HUES64 (cell line): Measurements from ENCODE around the gene GPATCH1.
A peak's percentile ranks its signal among the peaks of the same experiment; 100 is the strongest.

Experiments
- H3K27ac ChIP-seq: 2 replicates; pipeline ENCODE4 v1.7.0; 2013; ENCODE audit warnings: low read depth, low read length, inconsistent platforms
- H3K27me3 ChIP-seq: 2 replicates; pipeline ENCODE4 v1.6.1; 2013; ENCODE audit warnings: mild to moderate bottlenecking, low read length; ENCODE audit not compliant: insufficient read depth
- H3K36me3 ChIP-seq: 2 replicates; pipeline ENCODE4 v1.6.1; 2013; ENCODE audit warnings: mild to moderate bottlenecking, low read length; ENCODE audit not compliant: insufficient read depth
- H3K4me1 ChIP-seq: 2 replicates; pipeline ENCODE4 v1.6.1; 2013; ENCODE audit warnings: mild to moderate bottlenecking, low read length, moderate library complexity; ENCODE audit not compliant: insufficient read depth
- H3K4me3 ChIP-seq: 2 replicates; pipeline ENCODE4 v1.5.1; 2013; ENCODE audit warnings: mild to moderate bottlenecking, low read length, moderate library complexity
- H3K9ac ChIP-seq: 2 replicates; pipeline ENCODE4 v1.6.1; 2013; ENCODE audit warnings: mild to moderate bottlenecking, low read depth, low read length
- H3K9me3 ChIP-seq: 2 replicates; pipeline ENCODE4 v1.6.1; 2013; ENCODE audit warnings: low read depth, low read length; ENCODE audit not compliant: insufficient read depth
- WGBS: fragments of 150-250, 120-280 bp; methylation state at CpG from one replicate; pipeline ENCODE4 v1.1.7; 2013; ENCODE audit warnings: missing lambda C conversion rate; 5-methylcytosine and 5-hydroxymethylcytosine counted together

The GPATCH1 gene

DNA sequence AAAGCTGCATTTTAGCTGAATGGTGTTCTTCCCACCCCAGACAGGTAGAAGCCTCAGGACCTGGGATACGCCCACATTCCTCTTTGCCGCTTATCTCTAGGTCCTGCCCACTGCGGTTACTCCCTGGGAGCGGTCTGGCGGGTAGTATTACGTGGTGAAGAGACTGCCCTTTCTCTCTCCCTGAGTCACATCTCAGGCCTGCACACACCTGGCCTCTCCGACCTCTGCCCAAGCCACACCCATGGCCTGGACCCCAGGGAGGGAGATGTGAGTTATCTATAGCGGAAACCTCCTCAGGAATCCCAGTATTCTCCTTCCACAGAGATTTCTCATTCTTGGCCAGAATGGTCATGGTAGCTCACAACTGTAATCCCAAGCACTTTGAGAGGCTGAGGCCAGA, 33.6 kb upstream of the GPATCH1 start:
- Histone ChIP-seq H3K27ac (no peak overlapping the region), H3K4me3 (no peak overlapping the region), H3K9me3 (no peaks in the 10 kb centered on the region), H3K36me3 (peaks cover 17% of the 10 kb centered on the region), H3K9ac (no peak overlapping the region), H3K4me1 (no peaks in the 10 kb centered on the region), H3K27me3 (no peaks in the 10 kb centered on the region)
- 82% methylated on average over 8 of the region's 8 CpGs for WGBS

GRCh38 chr19:33048806-33049676, 31.9 kb upstream of the GPATCH1 start:
- 91% methylated on average over 15 of the region's 15 CpGs for whole genome bisulfite sequencing
- H3K27ac ChIP-seq: peak overlapping the region; percentile 41; the same call in 1 of the 2 replicates
- H3K36me3 ChIP-seq: peaks cover 12% of the 10 kb centered on the region; the same call in 1 of the 2 replicates
- H3K27me3 ChIP-seq: no peaks in the 10 kb centered on the region
- H3K4me1 ChIP-seq: no peaks in the 10 kb centered on the region
- no peaks in the 10 kb centered on the region for H3K9me3 ChIP-seq
- no peak overlapping the region for H3K4me3 ChIP-seq
- H3K9ac ChIP-seq: no peak overlapping the region

DNA sequence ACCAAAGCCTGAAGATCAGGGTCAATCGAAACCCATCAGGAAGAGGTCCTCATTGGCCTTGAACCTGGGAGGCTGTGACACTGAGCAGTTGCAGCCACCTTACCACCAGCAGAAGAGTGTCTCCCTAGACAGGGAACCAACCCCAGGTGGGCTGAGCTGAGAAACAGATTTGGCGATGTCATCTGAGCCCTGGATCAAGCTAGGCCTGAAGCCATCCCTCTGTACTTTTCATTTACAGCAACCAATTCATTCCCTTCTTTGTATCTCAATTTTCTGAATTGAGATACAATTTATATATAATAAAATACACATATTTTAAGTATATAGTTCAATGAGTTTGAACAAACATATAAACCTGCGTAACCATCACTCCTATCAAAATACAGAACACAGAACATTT, 30.9 kb upstream of the GPATCH1 start:
- Histone ChIP-seq H3K27me3 (no peaks in the 10 kb centered on the region), H3K27ac (no peak overlapping the region), H3K4me3 (no peak overlapping the region), H3K4me1 (no peaks in the 10 kb centered on the region), H3K9me3 (no peaks in the 10 kb centered on the region), H3K9ac (no peak overlapping the region), H3K36me3 (peaks cover 18% of the 10 kb centered on the region)
- 100% methylated on average over 3 of the region's 3 CpGs for WGBS

DNA sequence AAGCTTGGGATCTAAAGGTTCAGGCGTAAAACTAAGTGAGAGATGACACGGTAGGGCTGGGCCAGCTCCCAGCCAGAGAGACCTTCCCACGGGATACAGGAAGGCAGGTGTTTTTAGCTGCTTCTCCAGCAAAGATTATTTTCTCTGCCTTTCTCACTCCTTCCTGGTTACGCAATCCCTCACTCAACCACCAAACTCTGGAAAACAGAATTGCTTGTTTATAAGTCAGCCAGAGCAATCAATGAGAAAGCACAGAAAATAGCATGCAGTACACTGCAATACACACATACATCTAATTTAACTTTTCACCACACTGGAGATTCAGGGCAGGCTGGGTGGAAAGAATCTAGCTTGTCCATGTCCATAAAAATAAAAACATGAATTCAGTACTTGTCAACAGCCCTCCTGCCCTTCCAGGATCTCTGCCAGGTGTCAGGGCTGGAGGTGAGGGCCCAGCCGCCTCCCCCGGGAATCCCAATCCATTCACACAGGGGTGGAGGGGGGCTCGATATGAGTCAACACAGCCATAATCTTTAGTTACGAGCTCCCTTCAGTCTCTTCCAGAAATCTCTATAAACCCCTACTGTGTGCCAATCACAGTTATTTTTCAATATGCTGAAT, 28.5 kb upstream of the GPATCH1 start:
- H3K36me3 ChIP-seq: peaks cover 18% of the 10 kb centered on the region
- no peaks in the 10 kb centered on the region for H3K9me3 ChIP-seq
- 86% methylated on average over 8 of the region's 8 CpGs for WGBS
- H3K4me3 ChIP-seq: no peak overlapping the region
- H3K27me3 ChIP-seq: no peaks in the 10 kb centered on the region
- peak overlapping the region; percentile 29; the same call in 1 of the 2 replicates for H3K9ac ChIP-seq
- peaks cover 5% of the 10 kb centered on the region; the same call in 1 of the 2 replicates for H3K4me1 ChIP-seq
- H3K27ac ChIP-seq: no peak overlapping the region

DNA sequence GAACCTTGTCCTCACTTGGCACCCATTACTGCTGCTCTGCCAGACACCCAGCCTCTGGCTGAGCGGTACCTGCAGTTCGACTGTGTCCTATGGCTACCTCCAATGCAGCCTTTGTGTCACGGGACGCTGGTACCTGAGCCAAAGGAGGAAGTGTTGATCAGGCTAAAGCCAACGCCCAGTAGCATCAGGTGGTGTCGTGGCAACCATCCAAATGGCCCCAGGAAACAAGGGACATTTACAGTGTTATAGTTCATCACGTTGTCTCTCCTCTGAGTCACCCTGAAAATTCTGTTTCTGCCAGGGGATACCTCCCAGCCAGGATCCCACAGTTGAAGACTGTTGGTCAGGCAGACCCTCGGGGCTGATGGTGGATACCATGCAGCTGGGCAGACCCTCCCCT, 26.4 kb upstream of the GPATCH1 start:
- Histone ChIP-seq H3K9ac (no peak overlapping the region), H3K27me3 (no peaks in the 10 kb centered on the region), H3K27ac (no peak overlapping the region), H3K9me3 (no peaks in the 10 kb centered on the region), H3K4me3 (no peak overlapping the region), H3K4me1 (peaks cover 5% of the 10 kb centered on the region; the same call in 1 of the 2 replicates), H3K36me3 (peaks cover 18% of the 10 kb centered on the region)
- 94% methylated on average over 8 of the region's 8 CpGs for WGBS

DNA sequence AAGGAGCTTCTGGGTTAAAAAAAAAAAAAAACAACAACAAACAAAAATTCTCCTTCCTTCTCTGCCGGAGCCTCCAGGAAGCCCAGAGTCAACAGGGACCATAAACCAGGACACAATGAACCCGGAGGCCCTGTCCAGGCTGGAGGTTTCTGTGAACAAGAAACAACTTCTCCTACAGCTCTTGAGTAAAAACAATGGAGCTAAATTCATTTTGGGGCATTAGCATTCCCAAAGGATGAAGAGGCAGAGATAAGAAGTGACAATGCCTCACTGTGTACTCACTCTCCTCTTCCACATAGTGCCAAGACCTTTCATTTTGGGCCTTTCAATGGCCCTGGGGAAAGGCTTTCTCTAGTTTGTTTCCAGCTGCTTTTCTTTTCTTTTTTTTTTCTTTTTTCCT, 25.3 kb upstream of the GPATCH1 start:
- 61% methylated on average over 2 of the region's 2 CpGs for WGBS

GRCh38 chr19:33060586-33060985, 20.4 kb upstream of the GPATCH1 start:
- no peak overlapping the region for H3K9ac ChIP-seq
- H3K36me3 ChIP-seq: no peaks in the 10 kb centered on the region
- peaks cover 11% of the 10 kb centered on the region for H3K27me3 ChIP-seq
- WGBS: 90% methylated on average over 5 of the region's 5 CpGs
- H3K4me1 ChIP-seq: peaks cover 12% of the 10 kb centered on the region
- no peak overlapping the region for H3K4me3 ChIP-seq
- no peaks in the 10 kb centered on the region for H3K9me3 ChIP-seq
- H3K27ac ChIP-seq: no peak overlapping the region

More for the DNA sequence above, 25.3 kb upstream of the GPATCH1 start:
- no peak overlapping the region for H3K9ac ChIP-seq
- no peaks in the 10 kb centered on the region for H3K27me3 ChIP-seq
- H3K27ac ChIP-seq: 0 out of 2 replicates have a peak overlapping the region, but pooled peaks have one; percentile 21
- H3K9me3 ChIP-seq: no peaks in the 10 kb centered on the region
- peaks cover 5% of the 10 kb centered on the region; the same call in 1 of the 2 replicates for H3K4me1 ChIP-seq
- H3K36me3 ChIP-seq: peaks cover 18% of the 10 kb centered on the region
- no peak overlapping the region for H3K4me3 ChIP-seq

- Histone ChIP-seq H3K9me3 (no peaks in the 10 kb centered on the region), H3K4me1 (peaks cover 8% of the 10 kb centered on the region), H3K36me3 (no peaks in the 10 kb centered on the region), H3K9ac (no peak overlapping the region), H3K27ac (no peak overlapping the region), H3K4me3 (peak overlapping the region; percentile 88), H3K27me3 (peaks cover 11% of the 10 kb centered on the region)
- 65% methylated on average over 5 of the region's 5 CpGs for WGBS
Measured at GRCh38 chr19:33062902-33063301, 18.1 kb upstream of the GPATCH1 start.

- no peak overlapping the region for H3K9ac ChIP-seq
- no peaks in the 10 kb centered on the region for H3K9me3 ChIP-seq
- H3K4me3 ChIP-seq: peak overlapping the region; percentile 88
- H3K27ac ChIP-seq: no peak overlapping the region
- WGBS: 10% methylated on average over 5 of the region's 7 CpGs
- no peaks in the 10 kb centered on the region for H3K36me3 ChIP-seq
- H3K27me3 ChIP-seq: peaks cover 11% of the 10 kb centered on the region
- H3K4me1 ChIP-seq: peaks cover 8% of the 10 kb centered on the region
Measured at GRCh38 chr19:33063356-33063752, 17.6 kb upstream of the GPATCH1 start.

GRCh38 chr19:33063753-33064457, 17.1 kb upstream of the GPATCH1 start:
- Histone ChIP-seq H3K27ac (0 out of 2 replicates have a peak overlapping the region, but pooled peaks have one; percentile 23), H3K9me3 (no peaks in the 10 kb centered on the region), H3K4me1 (peaks cover 8% of the 10 kb centered on the region), H3K9ac (peak overlapping the region; percentile 77), H3K27me3 (peaks cover 11% of the 10 kb centered on the region), H3K4me3 (peak overlapping the region; percentile 88), H3K36me3 (no peaks in the 10 kb centered on the region)
- 1% methylated on average over 56 of the region's 56 CpGs for WGBS

DNA sequence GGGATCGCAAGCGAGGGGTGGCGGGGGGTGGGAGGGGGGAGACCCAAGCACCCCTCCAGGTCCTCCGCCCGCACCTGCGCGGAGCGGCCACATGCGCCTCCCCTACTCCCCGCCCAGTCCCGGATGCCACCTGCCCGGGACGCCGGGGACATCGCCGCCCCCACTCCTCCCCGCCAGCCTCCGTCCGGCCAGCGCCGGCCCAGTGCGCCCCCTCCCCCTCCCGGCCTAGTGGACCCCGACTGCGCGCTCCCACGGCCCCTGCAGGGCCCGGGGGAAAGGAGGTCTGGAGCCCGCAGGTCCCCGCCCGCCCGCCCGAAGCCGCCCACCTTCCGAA, 16.6 kb upstream of the GPATCH1 start:
- Histone ChIP-seq H3K27ac (0 out of 2 replicates have a peak overlapping the region, but pooled peaks have one; percentile 23), H3K9ac (peak overlapping the region; percentile 77; the same call in 1 of the 2 replicates), H3K36me3 (no peaks in the 10 kb centered on the region), H3K4me1 (peaks cover 8% of the 10 kb centered on the region), H3K27me3 (peaks cover 11% of the 10 kb centered on the region), H3K9me3 (no peaks in the 10 kb centered on the region), H3K4me3 (peak overlapping the region; percentile 88)
- whole genome bisulfite sequencing: under 1% methylated on average over 32 of the region's 35 CpGs
